Measurements from ENCODE around the gene DNAJA4.

GRCh38 chr15:78255421-78256043, 8.8 kb upstream of the DNAJA4 start:
- TF ChIP-seq EZH2 (IDR thresholded peaks at IDR 0.05; ENCODE audit: borderline replicate concordance, low read length): no peak
- TF ChIP-seq CTCF (IDR thresholded peaks at IDR 0.05; ENCODE audit: low read length): no peak

Measured in OCI-LY1 (cell line).